Right ventricle myocardium superior (tissue), 1 donor: ENCODE measurements around the gene DHX40. TPM values are rescaled to one million over a fixed set of nuclear protein-coding genes. Genes with fewer than 3 reads are reported as not detected.
"Not testable (repeated sequence)": the region's sequence is repeated elsewhere in the genome, so short reads cannot be mapped to it uniquely, and the experiment has no call there.

Source experiments
- ATAC-seq: fragments of 200-7000 bp; cut with Tn5 transposase; one replicate; pipeline ENCODE4 v1.9.1; 2020; ENCODE audit warnings: mild to moderate bottlenecking; ENCODE audit not compliant: poor library complexity
- DNase-seq: peaks from one replicate; pipeline ENCODE4 v3.0.0-alpha.2; 2020
- intact Hi-C: fragments of 100-400 bp; cut with DNase I; formaldehyde crosslinking; loops from one replicate; pipeline ENCODE4 v1.11.2; 2022
- total RNA-seq: library from RNA; stranded (reverse); fragmentation: NEBNext Ultra II Directional; extraction: Animal tissue kit (Norgen Biotek cat#: 25700); gene quantifications from one replicate; pipeline ENCODE4 v1.2.1, GENCODE V29; 2021
- donor health status: DM: no; HTN: yes; CAD: no; lungs with severe emphysema.

The DHX40 gene
- total RNA-seq, 1 donor from 2014 or later = 18.1 TPM

- ATAC-seq (no peak), DNase-seq (no peak)
- intact Hi-C loops = no loop called here
Measured at GRCh38 chr17:59651346-59651745, 85.9 kb downstream of the DHX40 start.

GRCh38 chr17:59652119-59652518 is 86.7 kb downstream of the DHX40 start:
- intact Hi-C loops = no loop called here
- DNase-seq (no peak), ATAC-seq (no peak)

GRCh38 chr17:59656624-59657023 is 91.2 kb downstream of the DHX40 start:
- DNase-seq, ATAC-seq, intact Hi-C loops: not testable (repeated sequence)

Other genes starting within 250 kb of the DHX40 start
- 28.9 TPM for gene YPEL2, start 234.0 kb upstream of the DHX40 start, total RNA-seq
- gene CLTC, start 54.3 kb downstream of the DHX40 start, total RNA-seq = 126 TPM
- gene PTRH2, start 141.8 kb downstream of the DHX40 start, total RNA-seq = 9.0 TPM
- 49.4 TPM for gene VMP1, start 142.0 kb downstream of the DHX40 start, total RNA-seq